GM18498 (cell line): ENCODE results near the gene ZNF282.

Experiments
- ATAC-seq: cut with Tn5 transposase; IDR thresholded peaks from one replicate; pipeline ENCODE4 v1.9.1; 2021; ENCODE audit warnings: mild to moderate bottlenecking, moderate library complexity; ENCODE audit not compliant: unreplicated experiment

The ZNF282 gene

DNA sequence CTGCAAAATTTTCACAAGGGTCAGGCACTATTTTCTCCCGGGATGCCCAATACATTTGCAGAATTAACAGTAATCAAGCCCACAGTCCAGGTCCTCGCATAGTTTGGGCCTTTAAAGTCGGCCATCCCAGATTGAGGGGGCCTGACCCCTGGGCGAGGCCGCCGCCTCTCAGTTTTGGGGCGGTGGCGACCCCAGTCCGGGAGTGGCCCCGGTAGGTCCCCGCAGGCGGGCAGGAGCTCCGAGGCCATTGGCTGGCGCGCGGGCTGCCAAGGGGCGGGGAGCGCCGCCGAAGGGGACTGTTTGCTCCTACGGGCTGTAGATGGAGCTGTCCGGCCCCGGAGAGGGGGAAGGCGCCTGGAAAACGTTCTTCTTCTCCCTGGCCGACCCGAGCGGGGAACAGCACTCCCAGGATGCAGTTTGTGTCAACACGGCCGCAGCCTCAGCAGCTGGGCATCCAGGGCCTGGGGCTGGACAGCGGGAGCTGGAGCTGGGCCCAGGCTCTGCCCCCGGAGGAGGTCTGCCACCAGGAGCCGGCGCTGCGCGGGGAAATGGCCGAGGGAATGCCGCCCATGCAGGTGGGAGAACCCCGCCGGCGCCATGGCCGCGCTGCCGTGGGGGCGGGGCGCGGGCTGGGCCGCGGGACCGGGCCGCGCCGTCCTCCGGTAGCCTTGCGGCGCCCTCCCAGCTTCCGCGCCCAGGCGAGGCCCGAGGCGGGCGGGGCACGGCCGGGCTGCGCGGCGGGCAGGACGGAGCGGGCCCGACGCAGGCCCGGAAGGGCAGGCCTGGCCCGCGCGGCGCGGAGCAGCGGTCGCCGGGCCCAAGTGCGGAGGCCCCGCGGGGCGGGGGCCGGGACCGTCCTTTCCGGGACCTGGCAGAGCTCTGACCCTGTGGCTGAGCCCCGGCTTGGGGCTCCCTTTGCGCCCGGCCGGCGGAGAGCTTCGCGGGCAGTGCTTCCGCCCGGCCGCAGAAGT lies at the start of gene ZNF282:
TSS of gene ZNF282 (plus strand) at position 367 of the 971 bp plus-strand sequence. CDS start at position 411, 44 bp downstream.
- peak; percentile 92 for ATAC-seq

DNA sequence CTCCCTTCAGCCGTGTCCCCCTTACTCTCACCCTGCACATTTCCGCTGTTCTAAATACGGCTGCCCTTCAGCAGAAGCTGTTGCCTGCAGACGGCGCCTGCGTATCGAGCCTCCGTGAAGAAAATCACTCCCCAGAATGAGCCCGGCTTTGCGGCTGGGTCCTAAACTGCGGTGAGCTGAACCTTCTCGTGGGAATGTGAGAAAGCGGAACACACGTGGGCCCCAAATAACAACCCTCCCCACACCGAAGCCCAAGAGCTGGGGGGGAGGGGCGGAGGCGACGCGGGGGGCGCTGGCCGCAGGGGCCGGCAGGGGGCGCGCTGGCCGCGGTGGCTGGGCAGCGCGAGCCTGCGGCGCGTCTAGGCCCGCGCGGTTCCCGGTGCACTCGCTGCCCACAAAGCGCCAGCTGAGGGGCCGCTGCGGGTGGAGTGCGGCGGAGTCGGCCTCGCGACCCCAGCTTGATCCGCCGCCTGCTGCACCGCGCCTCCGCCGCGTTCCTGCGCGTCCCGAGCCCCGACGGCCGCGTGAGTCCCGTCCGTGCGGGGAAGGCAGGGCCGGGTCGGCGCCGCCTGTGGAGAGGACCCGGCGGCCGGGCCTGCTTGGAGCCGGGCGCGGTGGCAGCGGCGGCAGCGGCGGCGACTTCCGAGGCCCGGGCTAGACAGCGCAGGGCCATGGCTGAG lies 48.1 kb upstream of the ZNF282 start, which contains the start of gene ZNF398:
TSS of gene ZNF398 (plus strand) at position 382 of the 680 bp plus-strand sequence. CDS start at position 672, 290 bp downstream.
- ATAC-seq, result peak; percentile 77

DNA sequence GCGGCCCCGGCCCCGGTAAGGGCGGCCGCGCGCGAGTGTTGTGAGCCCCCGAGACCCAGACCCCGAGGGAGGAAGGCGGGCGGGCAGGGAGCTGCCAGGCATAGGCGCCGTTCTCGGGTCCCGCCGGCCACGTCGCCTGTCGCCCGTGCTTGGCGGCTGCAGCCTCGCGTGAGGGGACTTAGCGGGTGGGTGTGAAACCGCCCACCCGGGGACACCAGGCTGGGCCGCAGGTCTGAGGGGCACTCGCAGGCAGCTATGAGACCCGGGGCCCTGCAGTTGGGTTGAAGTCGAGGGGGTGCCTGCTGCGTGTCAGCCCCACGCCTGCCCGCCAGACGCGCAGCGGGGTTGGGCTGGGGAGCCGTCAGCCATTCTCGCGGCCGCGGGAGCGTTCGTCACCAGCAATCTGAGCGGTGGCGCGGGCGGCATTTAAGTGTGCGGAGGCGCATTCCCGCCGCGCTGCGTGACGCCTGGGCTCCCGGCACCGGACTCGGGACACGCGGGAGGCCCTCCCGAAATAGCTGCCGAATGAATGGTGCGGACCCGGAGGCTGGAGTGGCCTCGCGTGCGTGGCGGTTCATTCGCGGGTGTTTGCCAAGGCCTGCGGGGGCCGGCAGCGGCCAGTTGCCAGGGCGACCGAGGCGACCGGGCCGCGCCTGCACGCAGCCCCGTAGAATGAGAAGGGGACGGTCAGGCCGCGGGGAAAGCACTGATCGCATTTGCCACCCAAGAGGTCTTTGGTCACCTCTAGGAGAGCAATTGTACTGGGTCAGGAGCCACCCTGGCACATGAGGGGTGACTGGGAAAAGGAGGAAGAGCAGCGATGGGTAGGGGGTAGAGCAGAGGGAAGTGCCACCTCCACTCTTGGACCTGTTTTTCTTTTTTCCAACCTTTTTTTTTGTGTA lies 47.3 kb upstream of the ZNF282 start:
- peak; percentile 38 for ATAC-seq

DNA sequence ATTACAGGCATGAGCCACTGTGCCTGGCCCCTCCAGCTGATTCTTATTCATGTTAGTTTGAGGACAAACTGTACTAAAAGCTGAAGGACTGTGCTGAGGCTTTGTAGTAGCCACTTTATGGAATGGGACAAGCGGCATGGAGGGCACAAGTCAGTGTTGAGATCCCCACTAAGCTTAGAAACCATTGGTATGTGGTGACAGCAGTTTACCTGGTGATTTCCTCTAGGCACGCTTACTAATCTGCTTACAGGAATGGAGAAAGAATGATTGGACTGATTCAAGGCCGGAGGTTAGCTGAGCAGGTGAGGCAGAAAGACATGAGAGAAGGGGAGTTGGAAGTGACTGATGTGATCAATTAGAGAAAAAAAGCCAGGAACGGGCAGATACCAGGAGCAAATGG lies 44.4 kb upstream of the ZNF282 start:
- no peak for ATAC-seq

DNA sequence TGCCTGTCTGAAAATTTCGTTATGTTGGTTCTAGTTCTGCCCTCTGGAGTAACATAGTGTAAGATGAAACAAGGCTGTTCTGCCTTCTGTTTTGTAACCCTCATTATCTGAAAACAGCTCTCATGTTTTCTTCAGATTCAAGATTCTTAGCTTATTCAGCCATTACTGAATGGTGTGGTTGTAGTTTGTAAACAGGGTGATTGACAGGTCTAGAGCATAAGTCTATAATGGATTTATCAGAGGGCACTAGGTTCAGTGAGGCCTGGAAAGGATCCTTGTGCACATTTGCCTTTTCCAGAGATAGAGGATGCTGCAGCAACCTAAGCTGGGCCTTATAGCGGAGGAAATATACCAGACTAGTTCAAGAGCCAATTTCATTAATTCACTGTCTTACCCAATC lies 42.0 kb upstream of the ZNF282 start:
- no peak for ATAC-seq

DNA sequence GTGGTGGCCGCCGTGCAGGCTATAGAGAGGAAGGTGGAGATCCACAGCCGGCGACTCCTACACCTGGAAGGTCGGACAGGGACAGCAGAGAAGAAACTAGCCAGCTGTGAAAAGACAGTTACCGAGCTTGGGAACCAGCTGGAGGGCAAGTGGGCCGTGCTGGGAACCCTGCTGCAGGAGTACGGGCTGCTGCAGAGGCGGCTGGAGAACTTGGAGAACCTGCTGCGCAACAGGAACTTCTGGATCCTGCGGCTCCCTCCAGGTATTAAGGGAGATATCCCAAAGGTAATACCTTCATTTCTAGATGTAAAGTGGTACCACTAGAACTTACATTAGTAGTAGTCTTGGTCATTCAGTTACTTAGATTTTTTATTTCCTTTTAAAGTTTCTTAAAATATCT lies 41.3 kb upstream of the ZNF282 start:
- no peak for ATAC-seq

DNA sequence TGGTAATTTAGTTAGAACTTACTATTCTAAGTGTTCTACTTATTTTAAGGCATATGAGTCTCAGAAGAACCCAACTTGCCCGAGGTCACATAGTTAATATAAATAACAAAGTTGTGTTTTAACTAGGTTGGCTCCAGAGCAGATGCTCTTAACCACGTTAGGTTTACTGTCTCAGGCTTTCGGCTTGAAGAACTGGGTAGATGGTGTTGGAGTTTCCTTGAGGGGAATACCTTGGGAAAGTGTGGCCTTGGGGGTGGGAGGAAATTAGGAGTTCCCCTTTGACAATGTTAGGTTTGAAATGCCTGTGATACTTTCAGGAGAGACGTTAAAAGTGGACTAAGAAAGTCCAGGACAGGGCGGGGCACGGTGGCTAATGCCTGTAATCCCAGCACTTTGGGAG lies 38.4 kb upstream of the ZNF282 start:
- no peak for ATAC-seq

DNA sequence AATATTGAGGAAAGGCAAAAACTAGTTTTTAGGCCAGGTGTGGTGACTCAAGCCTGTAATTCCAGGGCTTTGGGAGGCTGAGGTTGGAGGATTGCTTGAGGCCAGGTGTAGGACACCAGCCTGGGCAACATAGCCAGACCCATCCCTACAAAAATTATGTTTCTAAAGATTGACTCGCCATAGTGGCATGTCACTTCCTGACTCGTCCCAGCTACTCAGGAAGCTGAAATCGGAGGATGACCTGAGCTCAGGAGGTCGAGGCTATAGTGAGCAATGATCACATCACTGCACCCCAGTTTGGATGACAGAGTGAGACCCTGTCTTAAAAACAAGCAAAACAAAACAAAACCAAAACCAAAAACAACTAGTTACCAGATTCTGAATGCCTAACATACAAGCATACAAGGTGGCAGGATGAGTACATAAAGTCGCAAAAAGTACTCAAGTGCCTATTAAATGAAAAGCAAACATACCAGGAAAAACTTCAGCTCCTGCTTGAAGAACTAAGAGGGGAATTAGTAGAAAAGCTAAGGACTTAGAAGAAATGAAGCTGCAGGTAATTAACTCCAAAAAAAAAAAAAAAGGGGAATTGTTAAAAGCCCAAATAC lies 34.0 kb upstream of the ZNF282 start:
- ATAC-seq, result no peak

DNA sequence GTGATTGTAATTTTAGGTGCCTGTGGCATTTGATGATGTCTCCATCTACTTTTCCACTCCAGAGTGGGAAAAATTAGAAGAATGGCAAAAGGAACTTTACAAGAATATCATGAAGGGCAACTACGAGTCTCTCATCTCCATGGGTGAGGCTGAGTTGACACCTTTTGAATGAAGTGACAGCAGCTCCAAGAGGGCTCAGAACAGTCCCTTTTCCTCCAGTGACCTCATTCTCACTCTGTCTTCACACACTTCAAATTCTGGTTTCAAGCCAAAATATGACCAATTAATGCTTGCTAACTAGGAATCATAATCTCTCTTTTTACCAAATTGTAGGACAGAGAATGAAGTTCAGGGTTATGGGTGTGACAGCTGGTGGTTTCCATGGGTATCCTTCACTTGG lies 29.2 kb upstream of the ZNF282 start:
- ATAC-seq, result no peak

DNA sequence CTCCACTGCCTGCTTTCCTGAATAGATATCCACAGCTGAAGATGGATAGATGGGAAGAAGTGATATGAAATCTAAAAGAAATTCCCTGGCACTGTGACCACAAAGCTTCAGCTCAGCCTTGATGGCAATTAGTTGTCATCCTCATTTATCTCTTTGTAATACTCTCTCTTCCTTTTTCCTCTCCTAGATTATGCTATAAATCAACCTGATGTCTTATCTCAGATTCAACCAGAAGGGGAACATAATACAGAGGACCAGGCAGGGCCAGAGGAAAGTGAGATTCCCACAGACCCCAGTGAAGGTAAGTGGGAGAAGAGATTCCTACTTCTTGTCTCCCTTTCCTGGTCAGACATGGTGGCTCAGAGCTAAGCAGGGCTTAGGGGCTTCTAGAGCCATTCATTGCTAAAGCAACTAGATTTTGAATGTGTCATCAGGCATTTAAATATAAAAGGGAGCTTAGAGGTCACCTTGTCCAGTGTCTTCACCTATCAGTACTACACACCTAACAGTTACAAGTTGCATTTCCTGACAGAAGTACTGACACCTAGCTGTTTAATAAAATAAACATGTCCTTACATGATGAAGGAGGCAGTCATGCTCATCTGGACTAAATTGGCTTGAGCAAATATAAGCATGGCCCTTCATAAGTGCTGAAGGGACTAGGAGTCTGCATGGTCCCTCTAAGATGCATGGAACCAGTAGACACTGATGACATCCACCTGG lies 28.6 kb upstream of the ZNF282 start:
- no peak for ATAC-seq

DNA sequence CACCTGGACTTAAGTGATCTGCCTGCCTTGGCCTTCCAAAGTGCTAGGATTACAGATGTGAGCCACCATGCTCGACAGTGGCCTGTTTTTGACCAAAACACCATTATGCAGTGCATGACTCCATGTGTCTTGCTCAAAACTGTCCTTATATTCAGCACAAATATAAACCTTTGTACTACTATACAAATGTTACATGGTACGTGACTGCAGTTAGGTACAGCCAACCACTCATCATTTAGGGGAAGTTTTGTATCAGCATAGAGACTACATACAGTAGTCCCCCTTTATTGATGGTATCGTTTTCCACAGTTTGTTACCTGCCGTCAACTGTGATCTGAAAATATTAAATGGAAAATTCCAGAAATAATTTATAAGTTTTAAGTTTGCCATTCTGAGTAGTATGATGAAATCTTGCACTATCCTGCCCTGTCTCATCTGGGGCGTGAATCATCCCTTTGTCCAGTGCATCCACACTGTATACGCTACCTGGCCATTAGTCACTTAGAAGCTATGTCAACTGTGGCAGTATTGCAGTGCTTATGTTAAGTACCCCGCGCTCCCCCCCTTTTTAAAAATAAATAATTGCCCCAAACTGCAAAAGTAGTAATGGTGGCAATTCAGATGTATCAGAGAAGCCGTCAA lies 23.3 kb upstream of the ZNF282 start:
- ATAC-seq, result no peak

DNA sequence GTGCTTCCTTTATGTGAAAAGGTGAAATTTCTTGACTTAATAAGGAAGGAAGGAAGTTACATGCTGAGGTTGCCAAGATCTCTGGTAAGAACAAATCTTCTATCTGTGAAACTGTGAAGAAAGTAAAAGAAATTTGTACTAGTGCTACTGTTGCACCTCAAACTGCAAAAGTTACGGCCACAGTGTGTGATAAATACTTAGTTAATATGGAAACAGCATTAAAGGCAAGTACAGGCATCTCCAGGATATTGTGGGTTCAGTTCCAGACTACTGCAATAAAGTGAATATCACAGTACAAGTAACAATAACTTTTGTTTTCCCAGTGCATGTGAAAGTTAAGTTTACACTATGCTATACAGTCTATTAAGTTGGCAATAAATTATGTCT lies 22.8 kb upstream of the ZNF282 start:
- ATAC-seq, result no peak

DNA sequence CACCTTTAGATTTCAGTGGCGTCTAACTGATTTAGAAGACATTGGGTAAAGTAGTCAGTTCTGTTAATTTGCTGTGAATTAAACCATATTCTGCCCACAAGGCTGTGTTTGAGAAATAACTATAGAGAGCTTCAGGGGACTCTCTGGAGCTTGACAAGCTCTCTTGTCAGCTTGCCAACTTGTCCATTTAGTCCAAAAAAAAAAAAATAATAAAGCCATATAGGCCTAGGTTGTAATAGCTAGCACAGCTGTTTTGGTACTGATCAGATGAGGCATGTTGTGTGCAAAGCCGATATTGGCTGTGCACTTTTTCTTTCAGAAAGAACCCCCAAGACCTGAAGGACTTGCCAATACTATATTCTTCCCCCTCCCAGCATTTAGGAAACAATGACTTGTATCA lies 20.2 kb upstream of the ZNF282 start:
- ATAC-seq, result no peak

DNA sequence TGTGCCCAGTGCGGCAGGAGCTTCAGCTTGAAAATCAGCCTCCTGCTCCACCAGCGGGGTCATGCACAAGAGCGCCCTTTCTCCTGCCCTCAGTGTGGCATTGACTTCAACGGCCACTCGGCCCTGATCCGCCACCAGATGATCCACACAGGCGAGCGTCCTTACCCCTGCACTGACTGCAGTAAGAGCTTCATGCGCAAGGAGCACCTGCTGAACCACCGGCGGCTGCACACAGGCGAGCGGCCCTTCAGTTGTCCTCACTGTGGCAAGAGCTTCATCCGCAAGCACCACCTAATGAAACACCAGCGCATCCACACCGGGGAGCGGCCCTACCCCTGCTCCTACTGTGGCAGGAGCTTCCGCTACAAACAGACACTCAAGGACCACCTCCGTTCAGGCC lies 16.1 kb upstream of the ZNF282 start:
- ATAC-seq, result no peak

DNA sequence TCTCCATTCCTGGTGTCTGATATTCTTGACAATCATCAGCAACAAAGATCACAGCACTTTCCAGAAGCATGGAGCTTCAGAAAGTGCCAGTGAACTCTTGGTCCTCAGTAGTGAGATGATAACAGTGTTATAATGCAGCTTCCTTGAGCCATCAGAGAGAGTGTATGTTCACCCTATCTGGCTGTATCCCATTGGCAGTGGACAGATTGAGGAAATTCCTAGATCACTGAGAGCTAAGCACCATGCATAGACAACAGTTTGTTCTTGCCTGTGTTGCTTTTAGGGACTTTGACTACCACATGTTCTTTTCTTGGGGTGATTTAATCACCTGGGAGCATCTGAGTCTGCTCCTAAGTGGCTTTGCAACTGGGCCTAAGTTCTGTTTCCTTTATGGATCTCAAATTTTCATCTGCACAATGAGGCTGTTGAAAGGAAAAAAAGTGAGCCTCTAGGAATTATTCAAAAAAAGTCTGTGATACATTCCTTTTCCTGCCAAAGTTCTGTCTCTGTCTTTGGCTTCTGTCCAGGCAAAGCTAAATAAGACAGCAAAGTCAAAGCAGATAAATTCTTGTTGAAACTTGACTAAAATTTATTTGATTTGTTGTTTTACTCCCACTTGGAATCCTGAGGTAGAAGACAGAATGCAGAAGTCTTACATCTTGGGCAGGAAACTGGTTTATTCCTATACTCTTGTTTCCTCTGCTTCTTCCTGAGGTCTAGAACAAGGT lies 14.5 kb upstream of the ZNF282 start:
- no peak for ATAC-seq

DNA sequence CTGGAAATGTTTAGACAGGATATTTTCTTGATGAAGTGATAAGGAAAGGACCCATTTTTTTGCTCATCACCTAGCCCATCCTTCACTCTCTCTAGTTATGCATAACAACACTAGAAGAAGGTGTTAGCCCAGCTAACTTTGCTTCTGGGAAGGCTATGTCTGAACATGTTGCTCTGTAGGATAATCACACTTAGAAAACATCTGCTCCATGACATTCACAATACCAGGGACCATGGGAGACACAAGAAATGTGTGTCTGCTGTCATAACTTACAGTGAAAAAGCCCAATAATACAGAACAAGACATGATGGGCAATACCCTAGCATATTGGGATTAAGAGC lies 13.9 kb upstream of the ZNF282 start:
- ATAC-seq, result no peak

DNA sequence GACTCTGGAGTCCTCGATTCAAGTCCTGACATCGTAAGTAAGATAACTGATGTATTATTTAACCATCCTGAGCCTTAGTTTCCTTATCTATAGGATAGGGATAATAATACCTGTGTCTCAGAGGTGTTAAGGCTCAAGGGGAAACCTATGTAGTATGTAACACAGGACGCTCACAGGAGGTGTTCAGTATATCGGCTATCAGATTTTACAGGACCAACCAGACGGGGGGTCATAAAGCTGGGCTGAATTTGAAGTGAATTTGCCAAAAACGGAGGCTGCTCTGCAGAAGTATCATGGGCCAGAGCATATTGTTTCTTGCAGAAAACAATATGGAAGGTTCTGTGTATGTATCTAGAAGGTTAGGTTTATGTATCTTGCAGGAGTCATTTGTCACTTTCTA lies 11.1 kb upstream of the ZNF282 start:
- ATAC-seq, result no peak

DNA sequence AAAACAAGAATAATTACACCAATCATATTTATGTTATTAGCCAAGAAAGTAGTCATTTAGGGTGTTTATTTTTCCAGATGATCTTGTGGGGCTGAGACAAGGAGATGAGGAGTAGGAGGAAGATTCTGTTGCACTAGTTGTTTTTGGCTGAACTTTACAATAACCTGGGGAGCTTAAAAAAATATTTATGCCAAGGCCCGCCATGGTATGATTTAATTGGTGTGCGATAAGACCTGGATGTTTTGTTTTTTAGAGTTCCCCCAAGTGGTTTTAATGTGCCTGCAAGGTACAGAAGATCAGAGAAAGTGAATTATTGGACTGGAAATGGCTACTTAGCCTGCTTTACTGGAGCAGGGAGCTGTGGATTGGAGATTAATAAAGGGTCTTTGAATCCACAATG lies 7.1 kb upstream of the ZNF282 start:
- no peak for ATAC-seq
